HepG2 (cell line): Measurements from ENCODE around the gene FUT6. TPM values are rescaled to one million over a fixed set of nuclear protein-coding genes. Genes with fewer than 3 reads are reported as not detected.
A peak's percentile ranks its signal among the peaks of the same experiment; 100 is the strongest.

Experiments used
- CTCF ChIP-seq: sonication (generic); formaldehyde crosslinking; IDR thresholded peaks from 2 replicates; pipeline ENCODE4 v1.5.0; 2020; ENCODE audit warnings: mild to moderate bottlenecking, missing genetic modification reagents, moderate library complexity
- KAT2B ChIP-seq: fragments of 150-350 bp; IDR thresholded peaks from 2 replicates; pipeline ENCODE4 v1.6.1; 2014; ENCODE audit warnings: low read depth, low read length, borderline replicate concordance
- SRY ChIP-seq: sonication (generic); formaldehyde crosslinking; IDR thresholded peaks from 2 replicates; pipeline ENCODE4 v1.8.0; 2022; ENCODE audit warnings: mild to moderate bottlenecking, missing genetic modification reagents
- THYN1 ChIP-seq: sonication (generic); formaldehyde crosslinking; IDR thresholded peaks from 2 replicates; pipeline ENCODE4 v1.8.1; 2023; ENCODE audit warnings: low read depth, mild to moderate bottlenecking, moderate library complexity, missing genetic modification reagents, borderline replicate concordance
- ZBTB7A ChIP-seq: sonication (generic); formaldehyde crosslinking; IDR thresholded peaks from 2 replicates; pipeline ENCODE4 v1.8.0; 2022; ENCODE audit warnings: mild to moderate bottlenecking, missing genetic modification reagents
- ZFX ChIP-seq: sonication (generic); formaldehyde crosslinking; IDR thresholded peaks from 2 replicates; pipeline ENCODE4 v1.4.0; 2020; ENCODE audit warnings: mild to moderate bottlenecking, low read depth, missing genetic modification reagents, moderate library complexity
- ZNF276 ChIP-seq: sonication (generic); formaldehyde crosslinking; IDR thresholded peaks from 2 replicates; pipeline ENCODE4 v1.4.0; 2020; ENCODE audit warnings: mild to moderate bottlenecking, low read depth, missing genetic modification reagents
- ZNF350 ChIP-seq: sonication (generic); formaldehyde crosslinking; IDR thresholded peaks from 2 replicates; pipeline ENCODE4 v1.4.0; 2020; ENCODE audit warnings: mild to moderate bottlenecking, low read depth, missing genetic modification reagents, borderline replicate concordance
- ZNF557 ChIP-seq: sonication (generic); formaldehyde crosslinking; IDR thresholded peaks from 2 replicates; pipeline ENCODE4 v1.4.0; 2020; ENCODE audit warnings: missing genetic modification reagents
- ZNF737 ChIP-seq: sonication (generic); formaldehyde crosslinking; IDR thresholded peaks from 2 replicates; pipeline ENCODE4 v1.5.0; 2020; ENCODE audit warnings: missing genetic modification reagents, mild to moderate bottlenecking, borderline replicate concordance
- ZNF792 ChIP-seq: IDR thresholded peaks from 2 replicates; pipeline ENCODE4 v1.6.1; 2016
- polyA plus RNA-seq, 8 experiments: library from polyadenylated mRNA; depleted of rRNA in 3 of 8; stranded (reverse) in 7 of 8; unstranded in 1 of 8; fragments of >200 nt; fragmentation: Illumina TruSeq in 4 of 8; extraction: Trizol in 4 of 8; gene quantifications; 2 replicates each; pipeline versions ENCODE4 v1.2.1 to v1.2.3, GENCODE V29; 2011 to 2016; ENCODE audit warnings: low read depth in 4 of 8, missing spikeins in 1 of 8, mixed read lengths in 1 of 8; ENCODE audit not compliant: insufficient read depth in 1 of 8
- total RNA-seq, 5 experiments: library from RNA; depleted of rRNA; stranded (reverse); fragments of >200 nt; fragmentation: Illumina TruSeq; extraction: Trizol; gene quantifications; 2 replicates each; pipeline ENCODE4 v1.2.3, GENCODE V29; 2016; ENCODE audit warnings: low read depth in 1 of 5

The FUT6 gene
- total and polyA plus RNA-seq, 2 of the 13 experiments (the other 11 are each of a cell fraction or from before 2014, with no cell fraction given): 8.2 to 27.7 TPM

GRCh38 chr19:5867201-5868136 is 28.0 kb upstream of the FUT6 start (continued):
- TF ChIP-seq ZBTB7A (CRISPR knock-in tag) (no peak), THYN1 (CRISPR knock-in tag) (no peak), ZNF792 (CRISPR knock-in tag) (no peak), ZNF276 (CRISPR knock-in tag) (no peak), ZNF557 (CRISPR knock-in tag) (no peak), KAT2B (no peak), CTCF (CRISPR knock-in tag) (peak; percentile 48), ZNF350 (CRISPR knock-in tag) (no peak), SRY (CRISPR knock-in tag) (no peak), ZFX (CRISPR knock-in tag) (peak; percentile 28; the same call in 1 of the 2 replicates), ZNF737 (CRISPR knock-in tag) (no peak)
